ENCODE results near the gene HRAS. TPM values are rescaled to one million over a fixed set of nuclear protein-coding genes. Genes with fewer than 3 reads are reported as not detected.
A peak's percentile ranks its signal among the peaks of the same experiment; 100 is the strongest.

The HRAS gene
- total and polyA plus RNA-seq, 2 of the 13 experiments (the other 11 are each of a cell fraction or from before 2014, with no cell fraction given): 32.9 to 50.0 TPM

GRCh38 chr11:520428-521176 is 14.8 kb downstream of the HRAS start (continued):
- peak; percentile 96 for TF ChIP-seq HNRNPL (IDR thresholded peaks at IDR 0.05; ENCODE audit: low read depth, low read length)
- TF ChIP-seq SNAPC4 (CRISPR knock-in tag; IDR thresholded peaks at IDR 0.05): no peak
- 0 out of 2 replicates have a peak, but pooled peaks have one; percentile 26 for TF ChIP-seq RCOR2 (CRISPR knock-in tag; IDR thresholded peaks at IDR 0.05)
- TF ChIP-seq SUZ12 (IDR thresholded peaks at IDR 0.05; ENCODE audit: low read depth, low read length): no peak
- 0 out of 2 replicates have a peak, but pooled peaks have one; percentile 33 for TF ChIP-seq ZNF124 (CRISPR knock-in tag; IDR thresholded peaks at IDR 0.05)
- no peak for TF ChIP-seq ZBTB25 (CRISPR knock-in tag; IDR thresholded peaks at IDR 0.05)
- no peak for TF ChIP-seq ZNF230 (CRISPR knock-in tag; IDR thresholded peaks at IDR 0.05)
- no peak for TF ChIP-seq ETV5 (CRISPR knock-in tag; IDR thresholded peaks at IDR 0.05; ENCODE audit: borderline replicate concordance)
- TF ChIP-seq AHR (CRISPR knock-in tag; IDR thresholded peaks at IDR 0.05): peak; percentile 26; the same call in 1 of the 2 replicates
- TF ChIP-seq TRAFD1 (CRISPR knock-in tag; IDR thresholded peaks at IDR 0.05; ENCODE audit: borderline replicate concordance): no peak
- TF ChIP-seq SCMH1 (CRISPR knock-in tag; IDR thresholded peaks at IDR 0.05; ENCODE audit: borderline replicate concordance): no peak
- TF ChIP-seq CSRNP2 (CRISPR knock-in tag; conservative IDR thresholded peaks at IDR 0.05; ENCODE audit: low read depth): no peak
- peak; percentile 61; the same call in 1 of the 2 replicates for TF ChIP-seq MEIS2 (CRISPR knock-in tag; IDR thresholded peaks at IDR 0.05)
- TF ChIP-seq ZFX (CRISPR knock-in tag; IDR thresholded peaks at IDR 0.05; ENCODE audit: low read depth): peak; percentile 68; the same call in 1 of the 2 replicates
- TF ChIP-seq TFAP4 (IDR thresholded peaks at IDR 0.05; ENCODE audit: borderline replicate concordance, low read depth): no peak
- no peak for TF ChIP-seq E2F1 (CRISPR knock-in tag; IDR thresholded peaks at IDR 0.05)
